Kidney epithelial cell (primary cell): ENCODE data around the gene COL4A1. TPM values are rescaled to one million over a fixed set of nuclear protein-coding genes. Genes with fewer than 3 reads are reported as not detected.

ENCODE experiments used
- DNase-seq: peaks from one replicate; pipeline ENCODE4 v3.0.0-alpha.2; 2010; ENCODE audit warnings: low read depth
- H3K27me3 ChIP-seq: 2 replicates; pipeline ENCODE4 v1.6.0; 2011; ENCODE audit warnings: low read length; ENCODE audit not compliant: control insufficient read depth, insufficient read depth
- H3K36me3 ChIP-seq: 2 replicates; pipeline ENCODE4 v1.5.1; 2011; ENCODE audit warnings: low read length; ENCODE audit not compliant: control insufficient read depth, insufficient read depth
- H3K4me3 ChIP-seq: 2 replicates; pipeline ENCODE4 v1.5.1; 2011; ENCODE audit warnings: low read depth, mild to moderate bottlenecking, control low read depth, low read length
- total RNA-seq: library from RNA; depleted of rRNA; stranded (reverse); fragments of >200 nt; gene quantifications from 2 replicates; pipeline ENCODE4 v1.2.3, GENCODE V29; 2015
- TF ChIP-seq, protein P1 (sequence below): IDR thresholded peaks from 2 replicates; pipeline ENCODE4 v1.5.1; 2011; ENCODE audit warnings: mild to moderate bottlenecking, moderate library complexity, low read length, control low read depth, inconsistent platforms; ENCODE audit not compliant: insufficient read depth, poor library complexity, severe bottlenecking

COL4A1 gene
- total RNA-seq, 1 donor from 2014 or later = 1,018 TPM

DNA sequence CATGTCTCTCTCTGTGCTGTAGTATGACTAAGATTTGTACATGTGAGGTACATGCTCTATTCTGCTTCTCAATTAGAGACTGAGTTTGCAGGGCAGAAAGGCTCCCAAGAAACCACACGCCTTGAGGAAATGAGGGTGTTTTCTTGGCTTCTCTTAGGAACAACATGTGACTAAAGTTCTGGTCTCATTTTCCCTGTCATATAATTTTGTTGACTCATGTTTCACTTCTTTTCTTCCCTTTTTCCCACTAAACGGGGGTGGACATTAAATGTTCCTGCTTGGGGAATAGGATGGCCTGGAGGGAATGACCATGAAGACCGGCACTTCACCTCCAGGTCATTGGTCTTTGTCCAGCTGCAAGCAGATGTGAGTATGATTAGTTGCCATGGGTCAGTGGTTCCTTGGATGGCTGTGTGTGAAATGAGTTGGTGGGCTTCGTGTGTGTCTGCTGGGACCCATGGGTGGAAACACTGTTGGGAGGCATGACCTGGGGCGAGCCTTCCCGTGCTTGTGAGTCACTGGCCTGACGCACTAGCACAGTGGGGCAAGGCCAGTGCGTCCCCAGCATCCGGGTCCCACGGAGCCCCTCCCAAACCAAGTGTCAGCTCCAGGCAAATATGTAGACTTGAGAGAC lies 56.6 kb downstream of the COL4A1 start:
- H3K4me3 ChIP-seq = no peak overlapping the region
- TF ChIP-seq, protein P1, sequence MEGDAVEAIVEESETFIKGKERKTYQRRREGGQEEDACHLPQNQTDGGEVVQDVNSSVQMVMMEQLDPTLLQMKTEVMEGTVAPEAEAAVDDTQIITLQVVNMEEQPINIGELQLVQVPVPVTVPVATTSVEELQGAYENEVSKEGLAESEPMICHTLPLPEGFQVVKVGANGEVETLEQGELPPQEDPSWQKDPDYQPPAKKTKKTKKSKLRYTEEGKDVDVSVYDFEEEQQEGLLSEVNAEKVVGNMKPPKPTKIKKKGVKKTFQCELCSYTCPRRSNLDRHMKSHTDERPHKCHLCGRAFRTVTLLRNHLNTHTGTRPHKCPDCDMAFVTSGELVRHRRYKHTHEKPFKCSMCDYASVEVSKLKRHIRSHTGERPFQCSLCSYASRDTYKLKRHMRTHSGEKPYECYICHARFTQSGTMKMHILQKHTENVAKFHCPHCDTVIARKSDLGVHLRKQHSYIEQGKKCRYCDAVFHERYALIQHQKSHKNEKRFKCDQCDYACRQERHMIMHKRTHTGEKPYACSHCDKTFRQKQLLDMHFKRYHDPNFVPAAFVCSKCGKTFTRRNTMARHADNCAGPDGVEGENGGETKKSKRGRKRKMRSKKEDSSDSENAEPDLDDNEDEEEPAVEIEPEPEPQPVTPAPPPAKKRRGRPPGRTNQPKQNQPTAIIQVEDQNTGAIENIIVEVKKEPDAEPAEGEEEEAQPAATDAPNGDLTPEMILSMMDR = no peak
- H3K27me3 ChIP-seq = no peaks in the 10 kb centered on the region
- peaks cover 4% of the 10 kb centered on the region for H3K36me3 ChIP-seq
- no peak for DNase-seq

DNA sequence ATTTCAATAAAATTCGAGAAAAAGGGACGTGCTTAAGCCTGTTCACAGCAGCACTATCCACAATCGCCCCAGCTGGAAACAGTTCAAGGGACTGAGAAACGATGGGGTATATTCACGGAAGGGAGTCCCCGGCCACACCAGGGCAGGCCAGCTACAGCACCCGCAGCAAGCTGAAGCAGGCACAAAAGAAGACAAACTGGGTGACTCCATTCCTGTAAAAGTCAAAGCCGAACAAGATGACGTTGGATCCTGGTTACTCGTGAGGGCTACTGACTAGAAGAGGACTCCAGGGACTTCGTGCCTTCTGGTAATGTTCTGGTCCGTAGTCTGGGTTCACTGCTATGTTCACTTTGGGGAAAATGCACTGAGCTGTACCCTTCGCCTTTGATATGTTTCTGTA lies 57.6 kb downstream of the COL4A1 start:
- peaks cover 4% of the 10 kb centered on the region for H3K36me3 ChIP-seq
- TF ChIP-seq, protein P1 = no peak
- no peak overlapping the region for H3K4me3 ChIP-seq
- H3K27me3 ChIP-seq = no peaks in the 10 kb centered on the region
- no peak for DNase-seq

DNA sequence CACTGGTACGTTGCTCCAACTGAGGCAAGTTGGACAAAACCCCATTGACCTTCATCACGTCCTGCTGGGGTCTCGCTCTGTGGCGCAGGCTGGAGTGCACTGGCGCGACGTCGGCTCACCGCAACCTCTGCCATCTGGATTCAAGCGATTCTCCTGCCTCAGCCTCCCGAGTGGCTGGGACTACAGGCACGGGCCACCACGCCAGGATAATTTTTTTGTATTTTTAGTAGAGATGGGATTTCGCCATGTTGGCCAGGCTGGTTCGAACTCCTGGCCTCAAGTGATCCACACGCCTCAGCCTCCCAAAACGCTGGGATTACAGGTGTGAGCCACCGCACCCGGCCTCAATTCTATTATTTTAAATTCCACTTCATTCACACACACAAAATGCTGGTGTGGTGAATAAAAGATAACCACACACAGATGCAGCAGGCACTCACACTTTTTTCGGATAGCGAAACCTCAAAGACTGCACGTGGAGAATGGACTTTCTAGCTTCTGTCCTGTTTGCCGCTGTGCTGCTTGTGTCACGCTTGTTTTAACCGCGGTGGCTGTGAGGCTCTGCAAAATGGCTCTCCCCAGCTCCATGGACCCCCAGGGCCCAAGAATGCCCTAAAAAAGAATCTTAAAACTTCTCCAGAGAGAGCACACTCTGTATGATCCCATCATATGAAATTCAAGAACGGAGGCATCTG lies 58.4 kb downstream of the COL4A1 start:
- H3K27me3 ChIP-seq = no peaks in the 10 kb centered on the region
- peaks cover 4% of the 10 kb centered on the region for H3K36me3 ChIP-seq
- DNase-seq = no peak
- no peak overlapping the region for H3K4me3 ChIP-seq
- TF ChIP-seq, protein P1 = no peak

DNA sequence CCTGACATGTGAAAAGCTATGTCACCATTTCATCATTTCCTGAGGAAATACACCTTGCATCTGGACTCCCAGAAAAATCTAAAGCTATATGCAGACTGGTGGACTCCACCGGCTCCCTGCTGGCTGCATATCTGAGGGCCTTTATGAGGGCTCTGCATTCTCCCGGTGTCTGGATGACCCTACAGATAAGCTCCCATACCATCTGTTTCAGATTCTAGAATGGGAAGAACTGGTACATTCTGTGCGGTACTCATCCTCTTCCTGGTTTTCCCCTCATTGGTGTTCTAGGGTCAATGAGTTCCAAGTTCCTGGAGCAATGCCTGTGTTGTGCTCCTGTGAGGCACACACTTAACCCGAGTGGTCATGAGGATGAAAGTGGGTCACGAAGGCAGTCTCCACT lies 60.4 kb downstream of the COL4A1 start:
- no peaks in the 10 kb centered on the region for H3K27me3 ChIP-seq
- no peak for DNase-seq
- TF ChIP-seq, protein P1 = no peak
- peaks cover 4% of the 10 kb centered on the region for H3K36me3 ChIP-seq
- no peak overlapping the region for H3K4me3 ChIP-seq

DNA sequence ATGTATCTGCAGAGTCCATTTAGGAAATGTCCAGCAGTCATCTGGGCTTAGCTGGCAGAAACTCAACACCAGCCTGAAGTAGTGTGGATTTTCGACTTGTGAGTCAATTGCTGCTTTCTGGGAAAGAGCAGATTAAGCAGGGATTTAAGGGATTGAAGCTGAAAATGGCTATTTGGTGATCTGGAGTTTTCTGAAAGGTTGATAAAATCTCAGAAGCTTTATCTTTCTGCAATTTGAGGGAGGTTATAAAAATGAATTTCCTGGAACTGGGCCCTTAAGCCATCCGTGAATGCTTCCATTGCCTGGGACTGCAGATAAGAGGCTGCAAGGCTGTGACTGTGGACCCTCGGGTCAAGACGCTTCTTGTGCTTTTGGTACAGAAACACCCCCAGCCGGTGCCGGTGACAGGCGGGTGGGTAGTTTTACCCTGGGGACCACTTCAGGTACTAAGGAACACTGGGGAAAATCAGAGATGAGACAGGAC lies 61.5 kb downstream of the COL4A1 start:
- H3K36me3 ChIP-seq = peaks cover 4% of the 10 kb centered on the region
- H3K4me3 ChIP-seq = no peak overlapping the region
- no peaks in the 10 kb centered on the region for H3K27me3 ChIP-seq
- DNase-seq = no peak
- TF ChIP-seq, protein P1 = no peak
